Neuronal stem cell (in vitro differentiated cells): ENCODE results near the gene MASTL.

ENCODE experiments used
- DNase-seq: peaks from one replicate; pipeline ENCODE4 v3.0.0-alpha.2; 2013; ENCODE audit warnings: low spot score
- H2AFZ ChIP-seq: one replicate; pipeline ENCODE4 v1.6.1; 2013; ENCODE audit warnings: mild to moderate bottlenecking, low read length, inconsistent platforms
- H2AK5ac ChIP-seq: 2 replicates; pipeline ENCODE4 v1.6.1; 2013; ENCODE audit warnings: low read depth, mild to moderate bottlenecking, inconsistent platforms, low read length, moderate library complexity, mixed read lengths
- H2BK120ac ChIP-seq: 2 replicates; pipeline ENCODE4 v1.6.1; 2013; ENCODE audit warnings: low read depth, mild to moderate bottlenecking, inconsistent platforms, low read length, moderate library complexity, mixed read lengths
- H2BK12ac ChIP-seq: one replicate; pipeline ENCODE4 v1.6.1; 2013; ENCODE audit warnings: low read length, inconsistent platforms
- H2BK15ac ChIP-seq: 2 replicates; pipeline ENCODE4 v1.6.1; 2013; ENCODE audit warnings: mild to moderate bottlenecking, low read length, inconsistent platforms, mixed read lengths
- H2BK5ac ChIP-seq: one replicate; pipeline ENCODE4 v1.6.1; 2013; ENCODE audit warnings: inconsistent platforms, mild to moderate bottlenecking, low read length, moderate library complexity
- H3K14ac ChIP-seq: one replicate; pipeline ENCODE4 v1.6.1; 2013; ENCODE audit warnings: low read length, inconsistent platforms
- H3K18ac ChIP-seq: 2 replicates; pipeline ENCODE4 v1.6.1; 2013; ENCODE audit warnings: low read length, inconsistent platforms
- H3K23ac ChIP-seq: 2 replicates; pipeline ENCODE4 v1.6.1; 2013; ENCODE audit warnings: low read depth, mild to moderate bottlenecking, mixed read lengths, low read length, inconsistent platforms; ENCODE audit not compliant: poor library complexity
- H3K27ac ChIP-seq: replicated peaks from 3 replicates; pipeline ENCODE4 v1.5.1; 2013; ENCODE audit warnings: low read length, inconsistent platforms
- H3K27me3 ChIP-seq, 3 experiments: 2 replicates each; pipeline ENCODE4 v1.6.1; 2013; ENCODE audit warnings: low read length in 3 of 3, mild to moderate bottlenecking in 2 of 3, inconsistent platforms in 1 of 3, low read depth in 1 of 3, mixed read lengths in 1 of 3, moderate library complexity in 1 of 3; ENCODE audit not compliant: control insufficient read depth in 3 of 3, insufficient read depth in 3 of 3
- H3K36me3 ChIP-seq, 2 donors: replicated peaks in 1 of 2; 2 replicates each; pipeline ENCODE4 v1.6.1; 2013; ENCODE audit warnings: low read length in 2 of 2; ENCODE audit not compliant: control insufficient read depth in 2 of 2, insufficient read depth in 2 of 2
- H3K4ac ChIP-seq: 2 replicates; pipeline ENCODE4 v1.6.1; 2013; ENCODE audit warnings: inconsistent platforms, mild to moderate bottlenecking, low read length, moderate library complexity
- H3K4me1 ChIP-seq, 2 donors: 1 replicate in 1 of 2; 2 replicates in 1 of 2; pipeline ENCODE4 v1.6.1; 2013; ENCODE audit warnings: low read length in 2 of 2, low read depth in 1 of 2; ENCODE audit not compliant: control insufficient read depth in 2 of 2, insufficient read depth in 1 of 2
- H3K4me2 ChIP-seq: one replicate; pipeline ENCODE4 v1.6.1; 2013; ENCODE audit warnings: mild to moderate bottlenecking, low read length, inconsistent platforms; ENCODE audit not compliant: insufficient read depth, poor library complexity, severe bottlenecking
- H3K4me3 ChIP-seq, 2 donors: 2 replicates each; pipeline ENCODE4 v1.5.1; 2013; ENCODE audit warnings: low read length in 2 of 2, mild to moderate bottlenecking in 2 of 2, inconsistent platforms in 1 of 2, moderate library complexity in 1 of 2
- H3K79me1 ChIP-seq: one replicate; pipeline ENCODE4 v1.6.1; 2013; ENCODE audit warnings: low read depth, mild to moderate bottlenecking, inconsistent platforms, low read length, moderate library complexity
- H3K9ac ChIP-seq: one replicate; pipeline ENCODE4 v1.6.1; 2013; ENCODE audit warnings: mild to moderate bottlenecking, low read depth, low read length, inconsistent platforms; ENCODE audit not compliant: poor library complexity
- H3K9me3 ChIP-seq, 2 donors: replicated peaks in 1 of 2; 2 replicates each; pipeline versions ENCODE3 to v1.6.1; 2013; ENCODE audit warnings: low read length in 2 of 2, mild to moderate bottlenecking in 2 of 2, inconsistent platforms in 1 of 2, low read depth in 1 of 2, mixed read lengths in 1 of 2, moderate library complexity in 1 of 2; ENCODE audit not compliant: control insufficient read depth in 2 of 2, insufficient read depth in 1 of 2
- H4K8ac ChIP-seq: one replicate; pipeline ENCODE4 v1.6.1; 2013; ENCODE audit warnings: low read depth, mild to moderate bottlenecking, inconsistent platforms, low read length, moderate library complexity
- H4K91ac ChIP-seq: one replicate; pipeline ENCODE4 v1.6.1; 2013; ENCODE audit warnings: low read length, low read depth, mild to moderate bottlenecking, inconsistent platforms; ENCODE audit not compliant: poor library complexity
- WGBS, 2 donors: extraction: QIAGEN DNeasy Blood & Tissue Kit; methylation state at CpG; one replicate each; pipeline ENCODE4 v1.1.7; 2013; ENCODE audit warnings: missing lambda C conversion rate in 2 of 2, mixed read lengths in 1 of 2; ENCODE audit not compliant: insufficient read length in 2 of 2, insufficient replicate concordance in 1 of 2; ENCODE audit errors: extremely low coverage in 2 of 2; 5-methylcytosine and 5-hydroxymethylcytosine counted together

Gene MASTL

DNA sequence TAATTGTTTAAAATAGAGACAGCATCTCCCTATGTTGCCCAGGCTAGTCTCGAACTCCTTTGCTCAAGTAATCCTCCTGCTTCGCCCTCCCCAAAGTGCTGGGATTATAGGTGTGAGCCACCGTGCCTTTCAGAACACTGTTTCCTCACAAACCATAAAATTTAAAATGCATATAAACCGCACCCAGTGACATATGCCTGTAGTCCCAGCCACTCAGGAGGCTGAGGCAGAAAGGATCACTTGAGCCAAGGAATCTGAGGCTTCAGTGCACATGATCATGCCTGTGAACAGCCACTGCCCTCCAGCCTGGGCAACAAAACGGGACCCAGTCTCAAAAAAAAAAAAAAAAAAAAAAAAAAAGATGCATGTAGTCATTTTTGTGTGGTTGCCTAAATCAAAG lies 48.7 kb downstream of the MASTL start:
- no peak overlapping the region for H3K18ac ChIP-seq
- no peak overlapping the region for H3K14ac ChIP-seq
- no peak overlapping the region for H4K91ac ChIP-seq
- no peak overlapping the region for H3K4me2 ChIP-seq
- no peak overlapping the region for H3K23ac ChIP-seq
- H3K4me3 ChIP-seq = no peak overlapping the region
- no CpG with 5 or more reads among the region's 5 CpGs for WGBS, 2 donors
- no peak overlapping the region for H2AK5ac ChIP-seq
- H3K36me3 ChIP-seq = peaks cover 5 to 76% of the 10 kb centered on the region in 2 donors
- no peak overlapping the region for H3K27ac ChIP-seq
- no peak overlapping the region for H2BK5ac ChIP-seq
- no peaks in the 10 kb centered on the region for H3K79me1 ChIP-seq
- H2BK15ac ChIP-seq = no peak overlapping the region
- no peak overlapping the region for H2BK12ac ChIP-seq
- no peaks in the 10 kb centered on the region for H3K27me3 ChIP-seq
- H3K9ac ChIP-seq = no peak overlapping the region
- H4K8ac ChIP-seq = no peak overlapping the region
- H3K4me1 ChIP-seq = no peaks in the 10 kb centered on the region
- DNase-seq = no peak
- H2BK120ac ChIP-seq = no peak overlapping the region
- no peaks in the 10 kb centered on the region for H3K9me3 ChIP-seq
- H2AFZ ChIP-seq = no peak overlapping the region
- no peak overlapping the region for H3K4ac ChIP-seq

DNA sequence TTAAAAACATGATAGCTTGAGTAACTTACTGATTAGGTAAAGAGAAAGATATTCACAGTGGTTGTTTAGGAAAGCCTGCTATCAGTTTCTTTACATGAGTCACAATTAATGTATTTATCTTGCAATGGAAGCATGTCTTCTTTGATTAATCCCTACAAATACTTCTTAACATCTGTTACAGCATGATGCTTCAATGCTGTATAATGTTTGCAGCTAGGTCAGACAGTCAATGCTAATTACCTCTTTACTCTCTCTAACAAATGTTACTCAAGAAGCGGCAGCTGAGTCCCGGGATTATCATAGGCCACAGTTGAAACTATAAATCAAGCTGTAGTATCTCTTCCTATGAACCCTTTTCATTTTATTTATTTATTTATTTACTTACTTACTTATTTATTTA lies 52.2 kb downstream of the MASTL start:
- Histone ChIP-seq H4K8ac (no peak overlapping the region), H3K79me1 (no peaks in the 10 kb centered on the region), H2BK15ac (no peak overlapping the region), H2AK5ac (no peak overlapping the region), H4K91ac (no peak overlapping the region), H2BK12ac (no peak overlapping the region), H3K9ac (no peak overlapping the region), H2BK5ac (no peak overlapping the region), H3K4me1 (no peaks in the 10 kb centered on the region), H3K27ac (no peak overlapping the region), H3K36me3 (peaks cover 5 to 89% of the 10 kb centered on the region in 2 donors), H3K4ac (no peak overlapping the region), H2AFZ (no peak overlapping the region), H3K18ac (no peak overlapping the region), H3K4me2 (no peak overlapping the region), H3K27me3 (no peaks in the 10 kb centered on the region), H3K23ac (no peak overlapping the region), H3K4me3 (no peak overlapping the region), H3K9me3 (no peaks in the 10 kb centered on the region), H3K14ac (no peak overlapping the region), H2BK120ac (no peak overlapping the region)
- no CpG with 5 or more reads among the region's 2 CpGs for WGBS, 2 donors
- DNase-seq = no peak

DNA sequence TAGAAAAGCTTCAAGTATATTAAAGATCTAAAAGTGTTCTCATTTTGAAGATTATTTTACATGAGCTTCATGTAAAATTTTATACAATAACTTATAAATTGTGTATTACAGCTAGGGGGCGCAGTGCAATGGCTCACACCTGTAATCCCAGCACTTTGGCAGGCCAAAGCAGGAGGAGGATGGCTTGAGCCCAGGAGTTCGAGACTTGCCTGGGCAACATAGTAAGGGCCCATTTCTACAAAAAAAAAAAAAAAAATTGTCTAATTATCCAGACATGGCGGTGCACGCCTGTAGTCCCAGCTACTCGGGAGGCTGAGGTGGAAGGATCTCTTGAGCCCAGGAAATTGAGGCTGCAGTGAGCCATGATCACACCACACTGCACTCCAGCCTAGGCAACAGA lies 68.8 kb downstream of the MASTL start:
- Histone ChIP-seq H4K91ac (no peak overlapping the region), H4K8ac (no peak overlapping the region), H3K4me2 (no peak overlapping the region), H3K4me3 (no peak overlapping the region), H3K27ac (no peak overlapping the region), H3K27me3 (no peaks in the 10 kb centered on the region), H2BK5ac (no peak overlapping the region), H2BK120ac (no peak overlapping the region), H3K36me3 (peaks cover 0 to 67% of the 10 kb centered on the region in 2 donors), H2AFZ (no peak overlapping the region), H2BK15ac (no peak overlapping the region), H3K14ac (no peak overlapping the region), H2AK5ac (no peak overlapping the region), H3K9me3 (no peaks in the 10 kb centered on the region), H2BK12ac (no peak overlapping the region), H3K79me1 (peaks cover 1% of the 10 kb centered on the region), H3K4me1 (no peaks in the 10 kb centered on the region), H3K4ac (no peak overlapping the region), H3K9ac (no peak overlapping the region), H3K23ac (no peak overlapping the region), H3K18ac (no peak overlapping the region)
- WGBS, 2 donors = no CpG with 5 or more reads among the region's 5 CpGs
- no peak for DNase-seq

DNA sequence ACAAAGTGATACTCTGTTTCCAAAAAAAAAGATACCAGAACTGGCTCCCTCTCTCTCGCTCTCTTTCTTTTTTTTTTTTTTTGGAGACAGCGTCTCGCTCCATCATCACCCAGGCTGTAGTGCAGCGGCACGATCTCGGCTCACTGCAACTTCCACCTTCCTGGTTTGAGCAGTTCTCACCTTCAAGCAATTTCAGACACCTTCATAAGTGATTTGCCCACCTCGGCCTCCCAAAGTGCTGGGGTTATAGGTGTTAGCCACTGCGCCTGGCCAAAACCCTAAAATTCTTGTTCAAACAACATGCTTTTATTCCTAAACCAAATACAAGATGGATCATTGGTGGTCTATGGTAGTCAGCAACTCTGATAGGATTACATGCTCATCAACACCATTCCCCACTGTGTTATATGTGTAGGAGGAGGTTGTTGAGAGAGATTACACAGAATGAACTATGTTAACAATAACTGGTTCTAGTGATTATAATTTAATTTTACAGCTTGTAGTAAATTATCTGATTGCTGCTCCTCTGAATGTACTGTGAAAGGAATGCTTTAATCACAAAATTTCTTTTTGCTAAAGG lies 69.9 kb downstream of the MASTL start:
- Histone ChIP-seq H2AK5ac (no peak overlapping the region), H3K23ac (no peak overlapping the region), H2AFZ (no peak overlapping the region), H3K14ac (no peak overlapping the region), H3K4ac (no peak overlapping the region), H3K18ac (no peak overlapping the region), H3K27me3 (no peaks in the 10 kb centered on the region), H3K27ac (no peak overlapping the region), H3K79me1 (peaks cover 1% of the 10 kb centered on the region), H2BK15ac (no peak overlapping the region), H3K4me1 (no peaks in the 10 kb centered on the region), H2BK12ac (no peak overlapping the region), H4K91ac (no peak overlapping the region), H2BK5ac (no peak overlapping the region), H3K4me2 (no peak overlapping the region), H3K4me3 (no peak overlapping the region), H2BK120ac (no peak overlapping the region), H3K36me3 (peaks cover 0 to 66% of the 10 kb centered on the region in 2 donors), H4K8ac (no peak overlapping the region), H3K9me3 (no peaks in the 10 kb centered on the region), H3K9ac (no peak overlapping the region)
- DNase-seq = no peak
- no CpG with 5 or more reads among the region's 8 CpGs for WGBS, 2 donors
